Measurements from ENCODE around the gene PARN. TPM values are rescaled to one million over a fixed set of nuclear protein-coding genes. Genes with fewer than 3 reads are reported as not detected.

The PARN gene
- total and polyA plus RNA-seq, 9 of the 15 experiments (the other 6 are each of a cell fraction or from before 2014, with no cell fraction given) = 9.6 to 51.3 (median 40.4) TPM

- peak overlapping the region; percentile 79; the same call in 1 of the 2 replicates for H3K4me2 ChIP-seq (ENCODE audit: insufficient read depth, low read length)
- POLR2A ChIA-PET = interaction anchor here (0.8 to 2.0 kb wide), 4 partner anchors 10 to 247 kb away, joined by 3 to 9 read pairs (median 3); no protein-coding TSS in a partner anchor
- no peak overlapping the region; the same call in 1 of the 2 replicates for H3K4me3 ChIP-seq
- H3K79me2 ChIP-seq (ENCODE audit: control insufficient read depth, insufficient read depth, low read length) = peaks cover 14% of the 10 kb centered on the region; the same call in 1 of the 3 replicates
- peaks cover under 1% of the 10 kb centered on the region; the same call in 2 of the 3 replicates for H3K36me3 ChIP-seq (ENCODE audit: control insufficient read depth, insufficient read depth, low read length)
- H3K9me1 ChIP-seq (ENCODE audit: control insufficient read depth, insufficient read depth, low read length) = no peaks in the 10 kb centered on the region
- in situ Hi-C loops (cut with MboI) (no loop called here), intact Hi-C loops (cut with micrococcal nuclease) (no loop called here)
- DNase-seq (ENCODE audit: extremely low read depth in 1 of 4, low spot score in 3 of 4) (peak in 2 of 4 experiments; percentile 50 to 51), FAIRE-seq (no peak), ATAC-seq (peak; percentile 64)
- no TSS peak for BruUV-seq (replicated peaks)
- H3K4me1 ChIP-seq (replicated peaks in 1 of 2; ENCODE audit: control insufficient read depth in 2 of 2, insufficient read depth in 2 of 2, low read length in 2 of 2) = peaks cover 7 to 38% of the 10 kb centered on the region in 2 experiments
- peak overlapping the region; percentile 72; the same call in 1 of the 3 replicates for H3K27ac ChIP-seq (ENCODE audit: extremely low read depth, low read depth, low read length)
- no peaks in the 10 kb centered on the region for H3K27me3 ChIP-seq (ENCODE audit: control insufficient read depth in 2 of 2, insufficient read depth in 2 of 2, low read length in 2 of 2)
- 2% methylated on average over 3 of the region's 3 CpGs for WGBS (ENCODE audit: insufficient coverage, low coverage, missing lambda C conversion rate)
- no peak overlapping the region for H2AFZ ChIP-seq (ENCODE audit: low read depth, low read length)
- no peaks in the 10 kb centered on the region for H4K20me1 ChIP-seq (replicated peaks; ENCODE audit: control insufficient read depth, insufficient read depth, low read length)
- H3K9me3 ChIP-seq (replicated peaks; ENCODE audit: control insufficient read depth, insufficient read depth, low read depth, low read length) = no peaks in the 10 kb centered on the region
- CTCF ChIA-PET (ENCODE audit: low intra/inter-chr PET ratio) = no interaction called here
- H3K9ac ChIP-seq (ENCODE audit: insufficient read depth in 1 of 2, low read depth in 2 of 2, low read length in 2 of 2) = no peak overlapping the region; a peak in 1 of 4 replicates
- TF ChIP-seq CC2D1A (IDR thresholded peaks at IDR 0.05) = no peak
- TF ChIP-seq RBM39 (optimal IDR thresholded peaks at IDR 0.05; ENCODE audit: low read depth, low read length) = no peak
- TF ChIP-seq ZNF253 (CRISPR knock-in tag; conservative IDR thresholded peaks at IDR 0.05) = no peak
- 0 out of 2 replicates have a peak, but pooled peaks have one; percentile 34 for TF ChIP-seq ESRRA (IDR thresholded peaks at IDR 0.05; ENCODE audit: borderline replicate concordance, low read depth)
- TF ChIP-seq MEIS2 (IDR thresholded peaks at IDR 0.05; ENCODE audit: partially characterized antibody) = peak; percentile 23
- no peak for TF ChIP-seq ZNF24 (IDR thresholded peaks at IDR 0.05)
- 0 out of 2 replicates have a peak, but pooled peaks have one; percentile 35 for TF ChIP-seq GATA2 (CRISPR knock-in tag; IDR thresholded peaks at IDR 0.05)
- no peak for TF ChIP-seq NFRKB (IDR thresholded peaks at IDR 0.05; ENCODE audit: low read depth)
- TF ChIP-seq TCF7 (IDR thresholded peaks at IDR 0.05; ENCODE audit: borderline replicate concordance) = no peak
- no peak for TF ChIP-seq E4F1 (CRISPR knock-in tag; IDR thresholded peaks at IDR 0.05; ENCODE audit: borderline replicate concordance)
- TF ChIP-seq MNT (conservative IDR thresholded peaks at IDR 0.05) = peak in 1 of 2 experiments; percentile 27; a peak in 1 of 4 replicates
- TF ChIP-seq ZNF561 (CRISPR knock-in tag; conservative IDR thresholded peaks at IDR 0.05) = no peak
- no peak for TF ChIP-seq ZNF668 (CRISPR knock-in tag; IDR thresholded peaks at IDR 0.05)
- no peak for TF ChIP-seq ZNF232 (CRISPR knock-in tag; IDR thresholded peaks at IDR 0.05)
- no peak for TF ChIP-seq SMARCC2 (IDR thresholded peaks at IDR 0.05; ENCODE audit: low read depth)
- TF ChIP-seq ZNF511 (CRISPR knock-in tag; IDR thresholded peaks at IDR 0.05) = no peak
- TF ChIP-seq GTF2B (IDR thresholded peaks at IDR 0.05; ENCODE audit: extremely low read depth, insufficient read length) = no peak
Measured at GRCh38 chr16:14487579-14487978, 142.5 kb downstream of the PARN start.

All from K562 (cell line).